HFF-Myc (cell line): ENCODE data around the gene CDC5L.
"Not testable (repeated sequence)": the region's sequence is repeated elsewhere in the genome, so short reads cannot be mapped to it uniquely, and the experiment has no call there.

Experiments
- DNase-seq: peaks from one replicate; pipeline ENCODE4 v3.0.0-alpha.2; 2011; ENCODE audit warnings: low read depth; ENCODE audit errors: extremely low read depth
- H3K4me3 ChIP-seq: replicated peaks from 2 replicates; pipeline ENCODE4 v1.5.1; 2011; ENCODE audit warnings: low read depth, mild to moderate bottlenecking, control low read depth, low read length
- TF ChIP-seq, protein P1 (sequence below): IDR thresholded peaks from 2 replicates; pipeline ENCODE4 v1.5.1; 2012; ENCODE audit warnings: mild to moderate bottlenecking, low read depth, low read length, control low read depth; ENCODE audit errors: missing control alignments

CDC5L gene

DNA sequence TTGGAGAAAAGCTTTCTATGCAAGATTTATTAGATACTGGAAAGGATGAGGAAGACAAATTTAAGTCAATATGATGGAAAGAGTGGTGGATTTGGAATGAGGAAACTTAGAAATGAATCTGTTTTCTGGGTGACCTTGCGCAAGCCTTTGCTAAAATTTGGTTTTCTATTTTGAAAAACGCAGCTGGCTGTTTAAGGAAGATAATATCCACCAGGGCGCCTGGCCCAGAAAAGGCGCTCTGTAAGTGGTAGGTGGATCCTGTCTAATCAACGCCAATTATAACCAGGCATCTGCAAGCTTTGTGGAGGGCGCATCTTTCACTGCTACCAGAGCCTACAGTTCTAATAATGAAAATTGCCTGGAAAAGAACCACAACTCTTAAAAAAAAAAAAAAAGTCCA is 45.5 kb upstream of the CDC5L start:
- DNase-seq = no peak
- TF ChIP-seq, protein P1, sequence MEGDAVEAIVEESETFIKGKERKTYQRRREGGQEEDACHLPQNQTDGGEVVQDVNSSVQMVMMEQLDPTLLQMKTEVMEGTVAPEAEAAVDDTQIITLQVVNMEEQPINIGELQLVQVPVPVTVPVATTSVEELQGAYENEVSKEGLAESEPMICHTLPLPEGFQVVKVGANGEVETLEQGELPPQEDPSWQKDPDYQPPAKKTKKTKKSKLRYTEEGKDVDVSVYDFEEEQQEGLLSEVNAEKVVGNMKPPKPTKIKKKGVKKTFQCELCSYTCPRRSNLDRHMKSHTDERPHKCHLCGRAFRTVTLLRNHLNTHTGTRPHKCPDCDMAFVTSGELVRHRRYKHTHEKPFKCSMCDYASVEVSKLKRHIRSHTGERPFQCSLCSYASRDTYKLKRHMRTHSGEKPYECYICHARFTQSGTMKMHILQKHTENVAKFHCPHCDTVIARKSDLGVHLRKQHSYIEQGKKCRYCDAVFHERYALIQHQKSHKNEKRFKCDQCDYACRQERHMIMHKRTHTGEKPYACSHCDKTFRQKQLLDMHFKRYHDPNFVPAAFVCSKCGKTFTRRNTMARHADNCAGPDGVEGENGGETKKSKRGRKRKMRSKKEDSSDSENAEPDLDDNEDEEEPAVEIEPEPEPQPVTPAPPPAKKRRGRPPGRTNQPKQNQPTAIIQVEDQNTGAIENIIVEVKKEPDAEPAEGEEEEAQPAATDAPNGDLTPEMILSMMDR = no peak
- H3K4me3 ChIP-seq = no peak overlapping the region

- no peak within 1 kb of the TSS for H3K4me3 ChIP-seq
- DNase-seq = no peak
- TF ChIP-seq, protein P1 = no peak
Observed at GRCh38 chr6:44342489-44342888, 45.0 kb upstream of the CDC5L start, which contains the start of gene SPATS1. TSS of gene SPATS1 (plus strand) at chr6:44342650. CDS start at chr6:44343096, 446 bp downstream.

DNA sequence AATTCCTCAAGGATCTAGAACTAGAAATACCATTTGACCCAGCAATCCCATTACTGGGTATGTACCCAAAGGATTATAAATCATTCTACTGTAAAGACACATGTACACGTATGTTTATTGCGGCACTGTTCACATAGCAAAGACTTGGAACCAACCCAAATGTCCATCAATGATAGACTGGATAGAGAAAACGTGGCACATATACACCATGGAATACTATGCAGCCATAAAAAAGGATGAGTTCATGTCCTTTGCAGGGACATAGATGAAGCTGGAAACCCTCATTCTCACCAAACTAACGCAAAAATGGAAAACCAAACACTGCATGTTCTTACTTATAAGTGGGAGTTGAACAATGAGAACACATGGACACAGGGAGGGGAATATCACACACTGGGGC is 40.7 kb upstream of the CDC5L start:
- not testable (repeated sequence) for DNase-seq, H3K4me3 ChIP-seq

- no peak overlapping the region for H3K4me3 ChIP-seq
- TF ChIP-seq, protein P1 = no peak
- no peak for DNase-seq
Observed at GRCh38 chr6:44349904-44350649, 37.4 kb upstream of the CDC5L start.

- not testable (repeated sequence) for H3K4me3 ChIP-seq, DNase-seq
Observed at GRCh38 chr6:44350650-44350994, 36.9 kb upstream of the CDC5L start.

GRCh38 chr6:44352259-44352658 is 35.2 kb upstream of the CDC5L start:
- TF ChIP-seq, protein P1 = no peak
- DNase-seq = no peak
- no peak overlapping the region for H3K4me3 ChIP-seq

GRCh38 chr6:44353336-44353735 is 34.2 kb upstream of the CDC5L start:
- no peak overlapping the region for H3K4me3 ChIP-seq
- TF ChIP-seq, protein P1 = no peak

GRCh38 chr6:44355640-44356039 is 31.9 kb upstream of the CDC5L start:
- DNase-seq = no peak
- TF ChIP-seq, protein P1 = no peak
- H3K4me3 ChIP-seq = no peak overlapping the region

More at GRCh38 chr6:44353336-44353735, 34.2 kb upstream of the CDC5L start:
- no peak for DNase-seq
